ENCODE measurements around the gene IGFN1.

IGFN1 gene

DNA sequence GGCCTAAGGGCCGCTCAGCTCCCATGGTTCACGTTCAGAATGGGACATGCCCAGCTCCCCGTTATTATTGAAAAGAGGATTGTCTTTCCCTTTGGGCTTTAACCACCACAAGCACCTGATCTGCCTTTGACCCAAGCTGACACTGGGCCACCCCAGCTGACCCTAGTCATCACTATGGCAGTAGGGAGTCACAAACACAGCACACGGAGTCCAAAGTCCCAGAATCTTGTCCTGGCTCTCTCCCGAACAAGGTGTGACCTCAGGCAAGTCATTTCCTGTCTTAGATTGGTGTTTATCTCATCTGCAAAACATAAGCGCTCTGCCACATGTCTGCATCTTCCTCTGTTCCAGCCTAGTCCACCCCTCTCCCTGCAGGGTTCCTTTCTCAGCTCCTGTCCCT is 31.5 kb downstream of the IGFN1 start:
- DNase-seq = no peak
- Histone ChIP-seq H3K27me3 (replicated peaks; ENCODE audit: control insufficient read depth, insufficient read depth, low read length, poor library complexity, severe bottlenecking) (no peaks in the 10 kb centered on the region), H3K4me1 (ENCODE audit: control insufficient read depth, insufficient read depth, low read length, poor library complexity, severe bottlenecking) (no peaks in the 10 kb centered on the region), H3K9me3 (ENCODE audit: control insufficient read depth, low read length) (no peaks in the 10 kb centered on the region), H3K27ac (ENCODE audit: insufficient read depth, low read length, poor library complexity, severe bottlenecking) (no peak overlapping the region), H3K36me3 (ENCODE audit: control insufficient read depth, insufficient read depth, low read length) (no peaks in the 10 kb centered on the region), H3K4me3 (ENCODE audit: insufficient read depth, low read depth, low read length, poor library complexity, severe bottlenecking) (no peak overlapping the region)

DNA sequence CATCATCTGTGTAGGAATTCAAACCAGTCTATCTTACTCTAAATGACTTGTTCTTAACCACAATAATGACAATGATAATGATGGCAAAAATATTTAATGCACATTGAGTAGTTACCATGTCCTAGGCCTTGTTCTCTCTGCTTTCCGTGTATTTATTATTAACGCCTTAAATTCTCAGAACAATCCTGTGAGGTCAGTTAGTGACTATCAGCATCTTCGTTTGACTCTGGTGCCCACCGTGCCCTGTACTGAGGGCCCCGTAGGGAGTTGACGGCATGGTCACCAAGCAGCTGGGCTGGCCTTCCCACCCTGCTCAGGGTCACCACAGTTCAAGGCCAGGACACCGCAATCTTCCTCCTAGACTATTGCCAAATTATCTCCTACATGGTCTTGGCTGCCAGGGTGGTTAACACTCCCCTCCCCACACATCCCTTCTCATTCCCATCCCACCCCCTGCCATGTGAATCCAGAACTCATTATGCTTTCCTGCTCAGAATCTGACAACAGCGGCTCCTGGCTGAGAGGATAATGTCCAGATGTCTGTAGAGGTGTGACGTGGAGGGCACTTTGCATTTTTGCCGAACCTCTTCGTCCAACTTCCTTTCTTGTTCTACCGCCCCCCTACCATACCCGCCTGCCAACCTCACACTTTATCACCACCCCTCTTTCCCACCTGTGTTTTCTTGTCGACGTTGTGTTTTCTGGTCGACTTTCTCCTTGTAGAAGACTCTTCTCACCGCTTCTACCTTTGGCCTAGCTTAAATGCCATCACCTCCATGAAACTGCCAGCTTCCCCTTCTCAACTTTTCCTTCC is 33.4 kb downstream of the IGFN1 start:
- H3K27ac ChIP-seq (ENCODE audit: insufficient read depth, low read length, poor library complexity, severe bottlenecking) = no peak overlapping the region
- no peak overlapping the region for H3K4me3 ChIP-seq (ENCODE audit: insufficient read depth, low read depth, low read length, poor library complexity, severe bottlenecking)
- no peaks in the 10 kb centered on the region for H3K4me1 ChIP-seq (ENCODE audit: control insufficient read depth, insufficient read depth, low read length, poor library complexity, severe bottlenecking)
- no peak for DNase-seq
- no peaks in the 10 kb centered on the region for H3K36me3 ChIP-seq (ENCODE audit: control insufficient read depth, insufficient read depth, low read length)
- no peaks in the 10 kb centered on the region for H3K9me3 ChIP-seq (ENCODE audit: control insufficient read depth, low read length)
- H3K27me3 ChIP-seq (replicated peaks; ENCODE audit: control insufficient read depth, insufficient read depth, low read length, poor library complexity, severe bottlenecking) = no peaks in the 10 kb centered on the region

DNA sequence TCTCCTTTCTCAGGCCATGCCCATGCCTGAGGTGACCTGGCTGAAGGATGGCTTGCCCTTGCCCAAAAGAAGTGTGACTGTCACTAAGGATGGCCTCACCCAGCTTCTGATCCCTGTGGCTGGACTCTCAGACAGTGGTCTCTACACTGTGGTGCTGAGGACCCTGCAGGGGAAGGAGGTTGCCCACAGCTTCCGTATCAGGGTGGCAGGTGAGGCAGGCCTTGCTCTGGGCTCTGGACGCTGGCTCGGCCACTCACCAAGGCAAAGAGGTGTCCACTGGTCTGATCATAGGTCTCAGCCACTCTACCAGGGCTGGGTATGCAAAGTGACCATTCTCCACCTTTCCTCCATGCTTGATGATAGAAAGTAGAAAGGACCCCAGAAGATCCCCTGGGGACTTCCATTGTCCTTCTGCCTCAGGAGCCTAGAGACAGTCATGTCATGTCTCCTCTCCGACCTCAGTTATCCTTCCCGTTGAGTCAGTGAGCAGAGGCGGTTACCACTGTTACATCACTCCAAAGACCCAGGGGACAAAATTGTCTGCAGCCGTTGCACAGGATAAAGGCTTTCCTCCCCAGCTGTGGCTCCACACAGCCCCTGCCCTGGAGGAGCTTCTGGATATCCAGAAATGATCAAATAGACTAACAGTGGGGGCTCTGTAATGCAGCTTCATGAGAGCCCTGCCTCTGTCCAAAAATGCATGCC is 34.2 kb downstream of the IGFN1 start:
- Histone ChIP-seq H3K9me3 (ENCODE audit: control insufficient read depth, low read length) (no peaks in the 10 kb centered on the region), H3K27ac (ENCODE audit: insufficient read depth, low read length, poor library complexity, severe bottlenecking) (no peak overlapping the region), H3K4me1 (ENCODE audit: control insufficient read depth, insufficient read depth, low read length, poor library complexity, severe bottlenecking) (no peaks in the 10 kb centered on the region), H3K4me3 (ENCODE audit: insufficient read depth, low read depth, low read length, poor library complexity, severe bottlenecking) (no peak overlapping the region), H3K27me3 (replicated peaks; ENCODE audit: control insufficient read depth, insufficient read depth, low read length, poor library complexity, severe bottlenecking) (no peaks in the 10 kb centered on the region), H3K36me3 (ENCODE audit: control insufficient read depth, insufficient read depth, low read length) (no peaks in the 10 kb centered on the region)
- no peak for DNase-seq

DNA sequence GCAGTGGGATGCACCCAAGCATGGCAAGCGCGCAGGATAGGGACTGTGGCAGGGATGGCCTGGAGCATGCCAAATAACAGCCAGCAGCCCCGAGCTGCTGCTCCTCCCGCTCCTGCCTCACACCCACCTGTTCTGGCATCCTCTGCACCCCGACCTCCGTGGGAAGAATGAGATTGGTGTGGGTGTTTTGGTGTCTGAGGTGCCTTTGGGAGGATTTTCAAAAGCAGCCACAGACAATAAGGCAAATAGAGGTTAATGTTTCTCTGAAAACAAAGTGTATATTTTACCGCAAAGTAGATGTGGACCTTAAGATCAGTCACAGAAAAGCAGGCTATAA is 35.5 kb downstream of the IGFN1 start:
- Histone ChIP-seq H3K27me3 (replicated peaks; ENCODE audit: control insufficient read depth, insufficient read depth, low read length, poor library complexity, severe bottlenecking) (no peaks in the 10 kb centered on the region), H3K27ac (ENCODE audit: insufficient read depth, low read length, poor library complexity, severe bottlenecking) (no peak overlapping the region), H3K4me3 (ENCODE audit: insufficient read depth, low read depth, low read length, poor library complexity, severe bottlenecking) (no peak overlapping the region), H3K36me3 (ENCODE audit: control insufficient read depth, insufficient read depth, low read length) (no peaks in the 10 kb centered on the region), H3K9me3 (ENCODE audit: control insufficient read depth, low read length) (no peaks in the 10 kb centered on the region), H3K4me1 (ENCODE audit: control insufficient read depth, insufficient read depth, low read length, poor library complexity, severe bottlenecking) (no peaks in the 10 kb centered on the region)
- DNase-seq = no peak

DNA sequence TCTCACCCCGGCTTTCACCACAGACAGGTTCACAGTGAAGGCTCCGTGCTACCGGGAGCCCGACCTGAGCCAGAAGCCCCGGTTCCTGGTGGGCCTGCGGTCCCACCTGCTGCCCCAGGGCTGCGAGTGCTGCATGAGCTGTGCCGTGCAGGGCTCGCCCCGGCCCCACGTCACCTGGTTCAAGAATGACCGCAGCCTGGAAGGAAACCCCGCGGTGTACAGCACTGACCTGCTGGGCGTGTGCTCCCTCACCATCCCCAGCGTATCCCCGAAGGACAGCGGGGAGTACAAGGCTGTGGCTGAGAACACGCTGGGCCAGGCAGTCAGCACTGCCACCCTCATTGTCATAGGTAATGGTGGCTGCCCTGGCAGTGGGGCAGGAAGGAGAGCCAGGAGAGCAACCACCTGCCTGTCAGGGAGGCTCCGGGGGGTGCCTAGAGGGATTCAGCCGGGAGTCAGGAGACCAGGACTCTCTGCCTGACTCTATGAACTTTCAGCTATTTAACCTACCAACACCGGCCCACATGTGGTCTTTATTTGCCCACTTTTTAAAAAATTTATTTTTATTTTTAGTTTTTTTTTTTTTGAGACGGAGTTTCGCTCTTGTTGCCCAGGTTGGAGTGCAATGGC is 36.4 kb downstream of the IGFN1 start:
- Histone ChIP-seq H3K4me1 (ENCODE audit: control insufficient read depth, insufficient read depth, low read length, poor library complexity, severe bottlenecking) (no peaks in the 10 kb centered on the region), H3K27me3 (replicated peaks; ENCODE audit: control insufficient read depth, insufficient read depth, low read length, poor library complexity, severe bottlenecking) (no peaks in the 10 kb centered on the region), H3K4me3 (ENCODE audit: insufficient read depth, low read depth, low read length, poor library complexity, severe bottlenecking) (no peak overlapping the region), H3K36me3 (ENCODE audit: control insufficient read depth, insufficient read depth, low read length) (no peaks in the 10 kb centered on the region), H3K27ac (ENCODE audit: insufficient read depth, low read length, poor library complexity, severe bottlenecking) (no peak overlapping the region), H3K9me3 (ENCODE audit: control insufficient read depth, low read length) (no peaks in the 10 kb centered on the region)
- no peak for DNase-seq

DNA sequence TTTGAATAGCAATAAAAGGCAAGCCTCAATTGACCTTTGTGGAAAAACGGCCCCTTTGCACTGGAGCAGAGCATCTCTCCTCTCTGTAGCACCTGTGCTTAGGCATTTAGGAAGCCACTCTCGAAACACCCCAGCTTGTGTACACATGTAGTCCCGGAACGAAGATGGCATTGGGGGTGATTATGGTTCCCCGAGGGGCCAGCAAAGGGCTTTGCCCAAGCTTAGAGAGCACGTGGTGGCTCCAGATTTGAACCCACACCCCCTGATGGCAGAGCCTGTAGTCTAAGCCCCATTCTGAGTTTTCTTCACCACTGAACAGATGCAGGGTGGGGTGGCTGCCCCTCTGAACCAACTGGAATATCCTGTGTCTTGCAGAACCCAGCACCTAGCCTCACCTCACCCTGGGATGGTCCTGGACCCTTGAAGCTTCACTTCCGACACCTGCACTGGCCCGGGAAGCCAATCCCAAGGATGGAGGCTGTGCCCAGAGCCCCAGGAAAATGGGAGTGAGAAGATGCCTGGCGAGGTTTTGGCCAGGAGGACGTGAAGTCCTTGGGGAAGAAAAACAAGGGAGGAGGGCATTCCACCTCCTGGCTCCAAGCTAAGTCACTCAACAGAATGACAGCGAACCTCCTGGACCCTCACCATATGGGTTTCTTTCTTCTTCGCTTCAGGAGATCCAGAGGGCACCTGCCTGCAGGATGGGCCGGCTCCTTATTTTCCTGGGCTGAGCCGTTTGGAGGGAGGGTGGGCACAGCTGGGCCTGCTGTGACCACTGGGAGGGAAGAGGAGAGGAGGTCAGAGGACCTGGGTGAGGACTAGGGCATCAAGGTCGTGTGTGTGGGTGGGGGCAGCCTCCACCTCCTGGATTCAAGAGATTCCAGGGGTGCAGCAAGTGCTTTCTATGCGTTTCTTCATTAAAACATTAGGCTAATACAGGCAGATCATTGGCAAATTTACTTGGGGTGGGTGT is 37.7 kb downstream of the IGFN1 start:
- H3K27ac ChIP-seq (ENCODE audit: insufficient read depth, low read length, poor library complexity, severe bottlenecking) = no peak overlapping the region
- H3K4me3 ChIP-seq (ENCODE audit: insufficient read depth, low read depth, low read length, poor library complexity, severe bottlenecking) = no peak overlapping the region
- H3K27me3 ChIP-seq (replicated peaks; ENCODE audit: control insufficient read depth, insufficient read depth, low read length, poor library complexity, severe bottlenecking) = no peaks in the 10 kb centered on the region
- H3K9me3 ChIP-seq (ENCODE audit: control insufficient read depth, low read length) = no peaks in the 10 kb centered on the region
- no peak for DNase-seq
- H3K36me3 ChIP-seq (ENCODE audit: control insufficient read depth, insufficient read depth, low read length) = no peaks in the 10 kb centered on the region
- no peaks in the 10 kb centered on the region for H3K4me1 ChIP-seq (ENCODE audit: control insufficient read depth, insufficient read depth, low read length, poor library complexity, severe bottlenecking)

DNA sequence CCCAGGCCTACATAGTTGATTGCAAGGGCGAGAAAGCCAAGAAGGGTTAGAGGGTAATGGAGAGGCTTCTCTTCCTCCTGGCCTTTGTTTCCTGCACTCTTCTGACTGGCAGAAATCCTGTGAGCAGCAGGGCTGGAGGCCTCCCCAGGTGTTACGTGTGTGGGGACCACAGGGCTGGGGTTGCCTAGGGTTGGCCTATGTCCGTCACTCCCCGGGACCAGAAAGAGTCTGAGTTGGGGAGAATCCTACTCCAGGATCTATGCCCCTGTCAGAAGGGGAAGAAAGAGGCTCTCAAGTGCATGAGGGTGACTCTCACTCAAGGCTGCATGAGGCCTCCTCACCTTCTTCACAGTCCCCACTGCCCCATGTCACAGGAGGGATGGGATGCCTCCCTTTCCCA is 38.5 kb downstream of the IGFN1 start:
- no peak for DNase-seq
- H3K27me3 ChIP-seq (replicated peaks; ENCODE audit: control insufficient read depth, insufficient read depth, low read length, poor library complexity, severe bottlenecking) = no peaks in the 10 kb centered on the region

DNA sequence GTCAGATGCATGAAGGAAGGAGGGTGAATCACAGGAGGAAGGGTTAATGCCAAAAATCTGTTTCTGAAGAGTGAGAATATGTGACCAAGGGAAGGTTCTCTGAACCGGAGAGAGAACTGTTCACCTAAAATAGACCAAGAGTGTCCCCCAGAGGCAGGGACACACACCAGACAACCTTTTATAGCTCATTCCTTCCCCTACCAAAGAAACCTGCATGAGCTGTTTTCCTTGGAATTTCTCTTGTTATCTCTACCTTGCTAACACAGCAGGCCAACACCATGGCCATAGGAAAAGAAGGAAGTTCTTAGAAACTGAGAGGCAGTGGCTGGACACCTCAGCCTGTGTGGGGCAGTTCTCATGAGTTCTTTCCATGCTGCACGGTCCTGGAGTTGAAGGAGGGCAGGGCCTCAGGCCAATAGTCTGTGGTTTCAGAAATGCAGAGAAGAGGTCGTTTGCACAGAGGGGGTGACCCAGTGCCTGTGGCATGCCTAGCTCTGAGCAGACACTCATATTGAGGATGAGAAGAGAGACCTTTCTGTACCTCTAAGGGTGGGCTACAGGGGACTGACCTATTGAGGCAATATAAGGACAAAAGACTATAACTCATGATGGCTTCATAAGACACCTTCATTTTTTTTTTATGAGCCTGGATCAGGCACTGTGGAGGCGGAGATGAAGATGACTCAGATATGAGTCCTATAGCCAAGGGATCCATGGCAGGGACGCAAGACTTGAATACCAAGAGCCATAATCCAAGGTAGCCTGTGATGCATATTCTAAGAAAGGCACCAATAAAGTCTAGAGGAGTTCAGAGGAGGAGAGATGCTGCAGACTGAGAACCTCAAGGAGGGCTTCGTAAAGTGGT is 39.4 kb downstream of the IGFN1 start:
- Histone ChIP-seq H3K9me3 (ENCODE audit: control insufficient read depth, low read length) (no peaks in the 10 kb centered on the region), H3K27me3 (replicated peaks; ENCODE audit: control insufficient read depth, insufficient read depth, low read length, poor library complexity, severe bottlenecking) (no peaks in the 10 kb centered on the region), H3K36me3 (ENCODE audit: control insufficient read depth, insufficient read depth, low read length) (no peaks in the 10 kb centered on the region), H3K4me1 (ENCODE audit: control insufficient read depth, insufficient read depth, low read length, poor library complexity, severe bottlenecking) (no peaks in the 10 kb centered on the region), H3K27ac (ENCODE audit: insufficient read depth, low read length, poor library complexity, severe bottlenecking) (no peak overlapping the region), H3K4me3 (ENCODE audit: insufficient read depth, low read depth, low read length, poor library complexity, severe bottlenecking) (no peak overlapping the region)
- DNase-seq = no peak

More for the DNA sequence above, 38.5 kb downstream of the IGFN1 start:
- H3K9me3 ChIP-seq (ENCODE audit: control insufficient read depth, low read length) = no peaks in the 10 kb centered on the region
- no peak overlapping the region for H3K27ac ChIP-seq (ENCODE audit: insufficient read depth, low read length, poor library complexity, severe bottlenecking)
- no peaks in the 10 kb centered on the region for H3K4me1 ChIP-seq (ENCODE audit: control insufficient read depth, insufficient read depth, low read length, poor library complexity, severe bottlenecking)
- H3K36me3 ChIP-seq (ENCODE audit: control insufficient read depth, insufficient read depth, low read length) = no peaks in the 10 kb centered on the region
- H3K4me3 ChIP-seq (ENCODE audit: insufficient read depth, low read depth, low read length, poor library complexity, severe bottlenecking) = no peak overlapping the region

DNA sequence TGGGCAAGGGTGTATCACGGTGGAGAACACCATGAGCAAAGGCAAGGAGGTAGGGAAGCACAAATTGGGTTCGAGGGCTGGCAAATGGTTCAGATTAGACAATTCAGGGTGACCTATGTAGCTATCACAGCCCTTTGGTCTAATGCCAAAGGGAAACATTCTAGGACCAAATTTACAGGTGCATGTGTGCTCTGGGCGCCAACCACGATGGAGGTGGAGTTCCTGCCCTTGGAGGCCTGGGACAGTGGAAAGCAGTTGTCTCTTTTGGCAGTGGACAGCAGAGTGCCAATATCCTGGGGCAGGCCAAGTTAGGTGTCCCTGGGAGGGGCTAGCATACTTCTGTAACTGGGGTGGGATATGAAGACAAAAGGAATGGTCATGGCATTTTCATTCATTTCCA is 40.1 kb downstream of the IGFN1 start:
- no peak for DNase-seq
- no peaks in the 10 kb centered on the region for H3K4me1 ChIP-seq (ENCODE audit: control insufficient read depth, insufficient read depth, low read length, poor library complexity, severe bottlenecking)
- H3K27me3 ChIP-seq (replicated peaks; ENCODE audit: control insufficient read depth, insufficient read depth, low read length, poor library complexity, severe bottlenecking) = no peaks in the 10 kb centered on the region
- H3K27ac ChIP-seq (ENCODE audit: insufficient read depth, low read length, poor library complexity, severe bottlenecking) = no peak overlapping the region
- no peak overlapping the region for H3K4me3 ChIP-seq (ENCODE audit: insufficient read depth, low read depth, low read length, poor library complexity, severe bottlenecking)
- no peaks in the 10 kb centered on the region for H3K36me3 ChIP-seq (ENCODE audit: control insufficient read depth, insufficient read depth, low read length)
- H3K9me3 ChIP-seq (ENCODE audit: control insufficient read depth, low read length) = no peaks in the 10 kb centered on the region

Data from effector memory CD4-positive, alpha-beta T cell (primary cell).